H9 (cell line): ENCODE data around the gene CHCHD6. TPM values are rescaled to one million over a fixed set of nuclear protein-coding genes. Genes with fewer than 3 reads are reported as not detected.

Experiments used
- DNase-seq: peaks from one replicate; pipeline ENCODE4 v3.0.0-alpha.2; 2017
- H2AFZ ChIP-seq: one replicate; pipeline ENCODE4 v1.6.1; 2013; ENCODE audit warnings: mild to moderate bottlenecking, low read length, control low read depth, moderate library complexity
- H2AK5ac ChIP-seq: 2 replicates; pipeline ENCODE4 v1.6.1; 2013; ENCODE audit warnings: low read length, control low read depth, mixed read lengths; ENCODE audit not compliant: insufficient read length
- H2BK120ac ChIP-seq: one replicate; pipeline ENCODE4 v1.6.1; 2013; ENCODE audit warnings: low read depth, mild to moderate bottlenecking, low read length, control low read depth, inconsistent platforms; ENCODE audit not compliant: poor library complexity, severe bottlenecking
- H2BK12ac ChIP-seq: 2 replicates; pipeline ENCODE4 v1.6.1; 2013; ENCODE audit warnings: low read length, control low read depth, mixed read lengths, low read depth; ENCODE audit not compliant: insufficient read length
- H2BK15ac ChIP-seq: 2 replicates; pipeline ENCODE4 v1.6.1; 2013; ENCODE audit warnings: low read depth, low read length, control low read depth
- H2BK20ac ChIP-seq: one replicate; pipeline ENCODE4 v1.6.1; 2013; ENCODE audit warnings: low read depth, mild to moderate bottlenecking, low read length, control low read depth, inconsistent platforms; ENCODE audit not compliant: poor library complexity, severe bottlenecking
- H2BK5ac ChIP-seq: 2 replicates; pipeline ENCODE4 v1.6.1; 2013; ENCODE audit warnings: low read length, control low read depth, mixed read lengths; ENCODE audit not compliant: insufficient read length
- H3K14ac ChIP-seq: 2 replicates; pipeline ENCODE4 v1.6.1; 2013; ENCODE audit warnings: low read length, control low read depth; ENCODE audit not compliant: insufficient read depth
- H3K18ac ChIP-seq: 2 replicates; pipeline ENCODE4 v1.6.1; 2013; ENCODE audit warnings: low read depth, mild to moderate bottlenecking, mixed read lengths, low read length, control low read depth; ENCODE audit not compliant: insufficient read length
- H3K23ac ChIP-seq: 2 replicates; pipeline ENCODE4 v1.6.1; 2013; ENCODE audit warnings: low read length, control low read depth, mixed read lengths, low read depth; ENCODE audit not compliant: insufficient read length
- H3K23me2 ChIP-seq: 2 replicates; pipeline ENCODE4 v1.6.1; 2013; ENCODE audit warnings: low read depth, mild to moderate bottlenecking, mixed read lengths, low read length, control low read depth; ENCODE audit not compliant: insufficient read length, poor library complexity, severe bottlenecking
- H3K27ac ChIP-seq: 2 replicates; pipeline ENCODE4 v1.5.1; 2013; ENCODE audit warnings: low read length, control low read depth, mixed read lengths, low read depth; ENCODE audit not compliant: insufficient read length
- H3K27me3 ChIP-seq: 2 replicates; pipeline ENCODE4 v1.6.1; 2013; ENCODE audit warnings: low read length, control low read depth, inconsistent platforms; ENCODE audit not compliant: insufficient read depth
- H3K4ac ChIP-seq: 2 replicates; pipeline ENCODE4 v1.6.1; 2013; ENCODE audit warnings: low read depth, mild to moderate bottlenecking, control low read depth, inconsistent platforms, low read length, moderate library complexity
- H3K4me1 ChIP-seq: 2 replicates; pipeline ENCODE4 v1.6.1; 2013; ENCODE audit warnings: low read length, control low read depth, inconsistent platforms; ENCODE audit not compliant: insufficient read depth
- H3K4me2 ChIP-seq: 2 replicates; pipeline ENCODE4 v1.6.1; 2013; ENCODE audit warnings: low read length, control low read depth, mixed read lengths; ENCODE audit not compliant: insufficient read length, insufficient read depth
- H3K56ac ChIP-seq: 2 replicates; pipeline ENCODE4 v1.6.1; 2013; ENCODE audit warnings: low read depth, mild to moderate bottlenecking, mixed read lengths, low read length, control low read depth; ENCODE audit not compliant: insufficient read length
- H3K79me1 ChIP-seq: 2 replicates; pipeline ENCODE4 v1.6.1; 2013; ENCODE audit warnings: low read depth, mild to moderate bottlenecking, moderate library complexity, low read length, control low read depth, inconsistent platforms; ENCODE audit not compliant: insufficient read depth, poor library complexity, severe bottlenecking
- H3K79me2 ChIP-seq: 2 replicates; pipeline ENCODE4 v1.6.1; 2013; ENCODE audit warnings: low read length, control low read depth, inconsistent platforms; ENCODE audit not compliant: insufficient read depth
- H3K9ac ChIP-seq: 2 replicates; pipeline ENCODE4 v1.6.1; 2013; ENCODE audit warnings: low read length, control low read depth, mixed read lengths; ENCODE audit not compliant: insufficient read length; ENCODE audit errors: extremely low read depth
- H3K9me3 ChIP-seq: one replicate; pipeline ENCODE4 v1.6.1; 2013; ENCODE audit warnings: low read depth, low read length, inconsistent platforms; ENCODE audit not compliant: control insufficient read depth
- H3T11ph ChIP-seq: one replicate; pipeline ENCODE4 v1.6.1; 2013; ENCODE audit warnings: mild to moderate bottlenecking, low read length, control low read depth, inconsistent platforms
- H4K20me1 ChIP-seq: one replicate; pipeline ENCODE4 v1.6.1; 2013; ENCODE audit not compliant: control insufficient read depth, insufficient read length, insufficient read depth
- H4K5ac ChIP-seq: 2 replicates; pipeline ENCODE4 v1.6.1; 2013; ENCODE audit warnings: low read depth, mild to moderate bottlenecking, mixed read lengths, low read length, control low read depth; ENCODE audit not compliant: insufficient read length
- H4K8ac ChIP-seq: replicated peaks from 2 replicates; pipeline ENCODE4 v1.6.1; 2013; ENCODE audit warnings: low read length, control low read depth, mixed read lengths, low read depth; ENCODE audit not compliant: insufficient read length
- H4K91ac ChIP-seq: 2 replicates; pipeline ENCODE4 v1.6.1; 2013; ENCODE audit warnings: low read depth, mild to moderate bottlenecking, moderate library complexity, mixed read lengths, low read length, control low read depth; ENCODE audit not compliant: insufficient read length
- H3K27ac Mint-ChIP-seq, 3 experiments: 2 replicates in 2 of 3; 3 replicates in 1 of 3; pipeline ENCODE4 v1.8.0; 2020 to 2021; ENCODE audit warnings: mixed read lengths in 3 of 3, mild to moderate bottlenecking in 1 of 3, moderate library complexity in 1 of 3
- H3K27me3 Mint-ChIP-seq: 2 replicates; pipeline ENCODE4 v1.8.0; 2021; ENCODE audit warnings: low read depth, mild to moderate bottlenecking, moderate library complexity, mixed read lengths
- H3K36me3 Mint-ChIP-seq, 3 experiments: 2 replicates in 2 of 3; 3 replicates in 1 of 3; pipeline ENCODE4 v1.8.0; 2020 to 2021; ENCODE audit warnings: low read depth in 3 of 3, mixed read lengths in 3 of 3; ENCODE audit not compliant: insufficient read depth in 1 of 3
- H3K4me1 Mint-ChIP-seq, 2 experiments: 2 replicates each; pipeline ENCODE4 v1.8.0; 2020; ENCODE audit warnings: mixed read lengths in 2 of 2
- H3K4me3 Mint-ChIP-seq, 2 experiments: 2 replicates in 1 of 2; 3 replicates in 1 of 2; pipeline ENCODE4 v1.8.0; 2020 to 2021; ENCODE audit warnings: mild to moderate bottlenecking in 2 of 2, mixed read lengths in 2 of 2, moderate library complexity in 1 of 2
- H3K9me3 Mint-ChIP-seq, 2 experiments: 2 replicates in 1 of 2; 3 replicates in 1 of 2; pipeline ENCODE4 v1.8.0; 2020; ENCODE audit warnings: mild to moderate bottlenecking in 2 of 2, mixed read lengths in 2 of 2, moderate library complexity in 1 of 2
- WGBS: extraction: QIAGEN DNeasy Blood & Tissue Kit; methylation state at CpG from one replicate; pipeline ENCODE4 v1.1.7; 2013; ENCODE audit warnings: missing lambda C conversion rate, low lambda C conversion rate, mixed read lengths; ENCODE audit not compliant: insufficient read length; ENCODE audit errors: extremely low coverage; 5-methylcytosine and 5-hydroxymethylcytosine counted together
- total RNA-seq: library from RNA; stranded (reverse); gene quantifications from 2 replicates; pipeline ENCODE4 v1.2.1, GENCODE V29; 2021
- TF ChIP-seq, protein P1 (sequence below): fragments of 200-600 bp; sonication (generic); conservative IDR thresholded peaks from 3 replicates; pipeline ENCODE4 v1.8.0; 2021; ENCODE audit warnings: antibody characterized with exemption, mild to moderate bottlenecking

CHCHD6 gene
- total RNA-seq, 1 experiment from 2014 or later: 34.2 TPM

GRCh38 chr3:126986001-126986400, 282.0 kb downstream of the CHCHD6 start:
- TF ChIP-seq, protein P1, sequence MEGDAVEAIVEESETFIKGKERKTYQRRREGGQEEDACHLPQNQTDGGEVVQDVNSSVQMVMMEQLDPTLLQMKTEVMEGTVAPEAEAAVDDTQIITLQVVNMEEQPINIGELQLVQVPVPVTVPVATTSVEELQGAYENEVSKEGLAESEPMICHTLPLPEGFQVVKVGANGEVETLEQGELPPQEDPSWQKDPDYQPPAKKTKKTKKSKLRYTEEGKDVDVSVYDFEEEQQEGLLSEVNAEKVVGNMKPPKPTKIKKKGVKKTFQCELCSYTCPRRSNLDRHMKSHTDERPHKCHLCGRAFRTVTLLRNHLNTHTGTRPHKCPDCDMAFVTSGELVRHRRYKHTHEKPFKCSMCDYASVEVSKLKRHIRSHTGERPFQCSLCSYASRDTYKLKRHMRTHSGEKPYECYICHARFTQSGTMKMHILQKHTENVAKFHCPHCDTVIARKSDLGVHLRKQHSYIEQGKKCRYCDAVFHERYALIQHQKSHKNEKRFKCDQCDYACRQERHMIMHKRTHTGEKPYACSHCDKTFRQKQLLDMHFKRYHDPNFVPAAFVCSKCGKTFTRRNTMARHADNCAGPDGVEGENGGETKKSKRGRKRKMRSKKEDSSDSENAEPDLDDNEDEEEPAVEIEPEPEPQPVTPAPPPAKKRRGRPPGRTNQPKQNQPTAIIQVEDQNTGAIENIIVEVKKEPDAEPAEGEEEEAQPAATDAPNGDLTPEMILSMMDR: no peak
- H3K4me2 ChIP-seq: no peak overlapping the region
- Mint-ChIP-seq H3K4me1 (peaks cover 7 to 30% of the 10 kb centered on the region in 2 experiments), H3K27ac (no peak overlapping the region), H3K27me3 (peaks cover 10% of the 10 kb centered on the region), H3K9me3 (no peaks in the 10 kb centered on the region), H3K4me3 (no peak overlapping the region), H3K36me3 (peaks cover 4 to 13% (median 11%) of the 10 kb centered on the region in 3 experiments; a peak in 6 of 7 replicates)
- no peak for DNase-seq
- no peaks in the 10 kb centered on the region for H3K4me1 ChIP-seq
- no peak overlapping the region for H2BK15ac ChIP-seq
- no CpG with 5 or more reads among the region's 9 CpGs for WGBS
- H3K23me2 ChIP-seq: no peaks in the 10 kb centered on the region
- no peak overlapping the region for H2BK5ac ChIP-seq
- no peaks in the 10 kb centered on the region for H4K20me1 ChIP-seq
- no peak overlapping the region for H4K8ac ChIP-seq
- H4K5ac ChIP-seq: no peak overlapping the region
- no peak overlapping the region for H3K14ac ChIP-seq
- no peak overlapping the region for H2AFZ ChIP-seq
- no peak overlapping the region for H2BK12ac ChIP-seq
- no peak overlapping the region for H3K9ac ChIP-seq
- H3K79me1 ChIP-seq: no peaks in the 10 kb centered on the region
- H2BK120ac ChIP-seq: no peak overlapping the region
- no peak overlapping the region for H3K27ac ChIP-seq
- no peak overlapping the region for H3K18ac ChIP-seq
- no peak overlapping the region for H3T11ph ChIP-seq
- H3K4ac ChIP-seq: no peak overlapping the region
- no peak overlapping the region for H3K23ac ChIP-seq
- no peak overlapping the region for H4K91ac ChIP-seq
- H3K9me3 ChIP-seq: no peaks in the 10 kb centered on the region
- H2AK5ac ChIP-seq: no peak overlapping the region
- H2BK20ac ChIP-seq: no peak overlapping the region
- H3K27me3 ChIP-seq: no peaks in the 10 kb centered on the region
- no peak overlapping the region for H3K56ac ChIP-seq
- peaks cover 6% of the 10 kb centered on the region; the same call in 1 of the 2 replicates for H3K79me2 ChIP-seq
